Measurements from ENCODE around the gene ZBTB20. TPM values are rescaled to one million over a fixed set of nuclear protein-coding genes. Genes with fewer than 3 reads are reported as not detected.

Gene ZBTB20
- total RNA-seq, 1 donor from 2014 or later, result 27.5 TPM

GRCh38 chr3:114418107-114418506 is 729.0 kb downstream of the ZBTB20 start:
- H3K4me1 Mint-ChIP-seq (ENCODE audit: low read depth, unreplicated experiment), result peaks cover 23% of the 10 kb centered on the region
- H3K9me3 Mint-ChIP-seq (ENCODE audit: unreplicated experiment), result no peaks in the 10 kb centered on the region
- DNase-seq, result no peak
- H3K4me3 Mint-ChIP-seq (ENCODE audit: unreplicated experiment), result no peak overlapping the region
- no peak overlapping the region for H3K27ac Mint-ChIP-seq (ENCODE audit: unreplicated experiment)
- TF ChIP-seq CTCF (IDR thresholded peaks at IDR 0.05; ENCODE audit: partially characterized antibody, unreplicated experiment), result no peak
- H3K36me3 Mint-ChIP-seq (ENCODE audit: unreplicated experiment), result no peaks in the 10 kb centered on the region
- no peaks in the 10 kb centered on the region for H3K27me3 Mint-ChIP-seq (ENCODE audit: unreplicated experiment)

GRCh38 chr3:114417675-114418074 is 729.4 kb downstream of the ZBTB20 start:
- no peak for DNase-seq
- H3K4me3 Mint-ChIP-seq (ENCODE audit: unreplicated experiment), result no peak overlapping the region
- H3K9me3 Mint-ChIP-seq (ENCODE audit: unreplicated experiment), result no peaks in the 10 kb centered on the region
- H3K4me1 Mint-ChIP-seq (ENCODE audit: low read depth, unreplicated experiment), result peaks cover 23% of the 10 kb centered on the region
- H3K27me3 Mint-ChIP-seq (ENCODE audit: unreplicated experiment), result no peaks in the 10 kb centered on the region
- no peak for TF ChIP-seq CTCF (IDR thresholded peaks at IDR 0.05; ENCODE audit: partially characterized antibody, unreplicated experiment)
- H3K27ac Mint-ChIP-seq (ENCODE audit: unreplicated experiment), result no peak overlapping the region
- H3K36me3 Mint-ChIP-seq (ENCODE audit: unreplicated experiment), result no peaks in the 10 kb centered on the region

- H3K36me3 Mint-ChIP-seq (ENCODE audit: unreplicated experiment), result no peaks in the 10 kb centered on the region
- H3K27me3 Mint-ChIP-seq (ENCODE audit: unreplicated experiment), result no peaks in the 10 kb centered on the region
- no peak for DNase-seq
- no peak overlapping the region for H3K4me3 Mint-ChIP-seq (ENCODE audit: unreplicated experiment)
- no peak overlapping the region for H3K27ac Mint-ChIP-seq (ENCODE audit: unreplicated experiment)
- TF ChIP-seq CTCF (IDR thresholded peaks at IDR 0.05; ENCODE audit: partially characterized antibody, unreplicated experiment), result no peak
- no peaks in the 10 kb centered on the region for H3K9me3 Mint-ChIP-seq (ENCODE audit: unreplicated experiment)
- H3K4me1 Mint-ChIP-seq (ENCODE audit: low read depth, unreplicated experiment), result peaks cover 23% of the 10 kb centered on the region
These were observed 729.8 kb downstream of the ZBTB20 start for GRCh38 chr3:114417265-114417664.

- peaks cover 28% of the 10 kb centered on the region for H3K4me1 Mint-ChIP-seq (ENCODE audit: low read depth, unreplicated experiment)
- peaks cover 3% of the 10 kb centered on the region for H3K9me3 Mint-ChIP-seq (ENCODE audit: unreplicated experiment)
- no peak for DNase-seq
- peaks cover 9% of the 10 kb centered on the region for H3K27me3 Mint-ChIP-seq (ENCODE audit: unreplicated experiment)
- H3K4me3 Mint-ChIP-seq (ENCODE audit: unreplicated experiment), result no peak overlapping the region
- no peak overlapping the region for H3K27ac Mint-ChIP-seq (ENCODE audit: unreplicated experiment)
- H3K36me3 Mint-ChIP-seq (ENCODE audit: unreplicated experiment), result no peaks in the 10 kb centered on the region
- TF ChIP-seq CTCF (IDR thresholded peaks at IDR 0.05; ENCODE audit: partially characterized antibody, unreplicated experiment), result no peak
These were observed 735.0 kb downstream of the ZBTB20 start for GRCh38 chr3:114411811-114412803.

GRCh38 chr3:114411190-114411668 is 735.9 kb downstream of the ZBTB20 start:
- no peak overlapping the region for H3K27ac Mint-ChIP-seq (ENCODE audit: unreplicated experiment)

More at GRCh38 chr3:114411190-114411668, 735.9 kb downstream of the ZBTB20 start:
- no peak overlapping the region for H3K4me3 Mint-ChIP-seq (ENCODE audit: unreplicated experiment)
- no peak for TF ChIP-seq CTCF (IDR thresholded peaks at IDR 0.05; ENCODE audit: partially characterized antibody, unreplicated experiment)
- H3K4me1 Mint-ChIP-seq (ENCODE audit: low read depth, unreplicated experiment), result peaks cover 28% of the 10 kb centered on the region
- peaks cover 3% of the 10 kb centered on the region for H3K9me3 Mint-ChIP-seq (ENCODE audit: unreplicated experiment)
- H3K27me3 Mint-ChIP-seq (ENCODE audit: unreplicated experiment), result peaks cover 9% of the 10 kb centered on the region
- DNase-seq, result no peak
- H3K36me3 Mint-ChIP-seq (ENCODE audit: unreplicated experiment), result no peaks in the 10 kb centered on the region
